Type B pancreatic cell (in vitro differentiated cells): ENCODE results near the gene RESP18. TPM values are rescaled to one million over a fixed set of nuclear protein-coding genes. Genes with fewer than 3 reads are reported as not detected.
A peak's percentile ranks its signal among the peaks of the same experiment; 100 is the strongest.

Experiments
- DNase-seq: peaks from one replicate; pipeline ENCODE4 v3.0.0; 2021; ENCODE audit warnings: mixed read lengths; ENCODE audit not compliant: unreplicated experiment; ENCODE audit errors: extremely low spot score
- H3K27ac Mint-ChIP-seq: 2 replicates; pipeline ENCODE4 v1.8.0; 2021; ENCODE audit warnings: mild to moderate bottlenecking, mixed read lengths
- H3K27me3 Mint-ChIP-seq: 2 replicates; pipeline ENCODE4 v1.8.0; 2021; ENCODE audit warnings: mixed read lengths
- H3K36me3 Mint-ChIP-seq: 2 replicates; pipeline ENCODE4 v1.8.0; 2021; ENCODE audit warnings: mixed read lengths
- H3K4me1 Mint-ChIP-seq: one replicate; pipeline ENCODE4 v1.8.0; 2021; ENCODE audit warnings: mixed read lengths; ENCODE audit not compliant: unreplicated experiment
- H3K4me3 Mint-ChIP-seq: 2 replicates; pipeline ENCODE4 v1.8.0; 2021; ENCODE audit warnings: mild to moderate bottlenecking, mixed read lengths
- H3K9me3 Mint-ChIP-seq: 2 replicates; pipeline ENCODE4 v1.8.0; 2021; ENCODE audit warnings: mixed read lengths
- CTCF ChIP-seq: fragments of 200-600 bp; sonication (generic); conservative IDR thresholded peaks from 2 replicates; pipeline ENCODE4 v1.5.0; 2021; ENCODE audit warnings: antibody characterized with exemption, mild to moderate bottlenecking
- total RNA-seq: library from RNA; stranded (reverse); gene quantifications from 2 replicates; pipeline ENCODE4 v1.2.1, GENCODE V29; 2021; ENCODE audit warnings: low replicate concordance

RESP18 gene
- total RNA-seq, 1 donor from 2014 or later = not detected

GRCh38 chr2:219308142-219309101, 24.1 kb downstream of the RESP18 start:
- H3K4me1 Mint-ChIP-seq = no peaks in the 10 kb centered on the region
- no peaks in the 10 kb centered on the region for H3K36me3 Mint-ChIP-seq
- peak overlapping the region; percentile 78 for H3K4me3 Mint-ChIP-seq
- no peaks in the 10 kb centered on the region for H3K9me3 Mint-ChIP-seq
- peaks cover 83% of the 10 kb centered on the region for H3K27me3 Mint-ChIP-seq
- peak; percentile 85 for DNase-seq
- TF ChIP-seq CTCF = no peak
- H3K27ac Mint-ChIP-seq = no peak overlapping the region

DNA sequence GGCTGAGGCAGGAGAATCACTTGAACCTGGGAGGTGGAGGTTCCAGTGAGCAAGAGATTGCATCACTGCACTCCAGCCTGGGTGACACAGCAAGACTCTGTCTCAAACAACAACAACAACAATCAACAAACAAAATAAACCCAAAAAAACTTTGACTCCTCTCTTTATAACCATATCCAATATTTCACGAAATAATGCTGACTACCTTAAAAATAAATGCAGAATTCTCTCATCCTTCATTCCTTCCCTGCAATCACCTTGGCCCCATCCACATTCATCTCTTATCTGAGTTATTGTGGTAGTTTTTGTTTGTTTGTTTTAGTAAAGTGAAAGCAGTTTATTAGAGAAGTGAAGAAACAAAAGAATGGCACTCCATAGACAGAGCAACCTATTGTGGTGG, 26.5 kb downstream of the RESP18 start:
- Mint-ChIP-seq H3K36me3 (no peaks in the 10 kb centered on the region), H3K27me3 (peaks cover 95% of the 10 kb centered on the region), H3K4me3 (no peak overlapping the region), H3K4me1 (no peaks in the 10 kb centered on the region), H3K27ac (no peak overlapping the region), H3K9me3 (no peaks in the 10 kb centered on the region)
- no peak for DNase-seq
- TF ChIP-seq CTCF = no peak

DNA sequence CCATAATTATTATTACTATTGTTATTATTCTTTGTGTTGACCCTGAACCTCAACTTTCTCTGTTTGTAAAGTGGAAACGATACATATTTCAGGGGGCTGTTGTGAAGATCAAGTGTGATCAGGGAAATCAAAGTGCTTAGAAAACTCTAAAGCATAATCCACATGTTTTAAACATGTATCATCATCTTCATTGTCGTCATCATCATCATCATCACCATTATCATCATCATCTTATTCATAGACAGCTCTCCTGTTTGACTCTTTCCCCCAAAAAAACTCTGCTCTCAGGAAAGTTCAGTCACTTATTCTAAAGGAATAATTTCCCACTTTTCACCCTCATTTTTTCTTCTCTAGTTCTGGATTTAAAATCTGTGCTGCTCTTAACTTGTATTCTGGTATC, 28.3 kb downstream of the RESP18 start:
- no peak for TF ChIP-seq CTCF
- Mint-ChIP-seq H3K27ac (no peak overlapping the region), H3K27me3 (peaks cover 97% of the 10 kb centered on the region), H3K36me3 (no peaks in the 10 kb centered on the region), H3K4me1 (no peaks in the 10 kb centered on the region), H3K9me3 (no peaks in the 10 kb centered on the region), H3K4me3 (no peak overlapping the region)
- no peak for DNase-seq

DNA sequence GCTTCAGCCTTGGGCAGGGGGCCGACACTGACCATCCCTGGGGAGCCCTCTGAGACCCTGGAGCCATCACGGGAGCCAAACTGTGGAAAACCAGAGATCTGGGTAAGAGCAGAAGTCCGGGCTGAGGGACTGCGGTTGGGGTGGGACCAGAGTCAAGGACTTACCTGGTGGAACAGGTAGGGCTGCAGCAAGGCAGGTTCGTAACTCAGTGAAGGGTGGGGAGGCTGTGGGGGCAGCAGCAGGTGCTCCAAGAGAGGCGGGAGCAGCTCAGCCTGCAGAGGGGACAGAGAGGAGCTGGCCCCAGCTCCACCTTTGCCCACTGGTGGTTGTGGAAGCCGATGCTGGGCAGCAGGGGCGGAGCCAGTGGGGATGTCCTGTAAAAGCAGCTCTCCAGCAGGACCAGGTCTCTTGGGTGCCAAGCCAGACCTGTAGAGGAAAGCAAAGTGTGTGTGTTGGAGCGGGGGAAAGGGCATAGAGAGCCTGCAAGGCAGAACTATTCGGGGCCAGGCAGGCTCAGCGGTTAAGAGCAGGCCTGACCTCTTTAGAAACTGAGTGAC, 30.1 kb downstream of the RESP18 start:
- no peaks in the 10 kb centered on the region for H3K36me3 Mint-ChIP-seq
- no peaks in the 10 kb centered on the region for H3K9me3 Mint-ChIP-seq
- no peak for DNase-seq
- H3K4me1 Mint-ChIP-seq = no peaks in the 10 kb centered on the region
- H3K4me3 Mint-ChIP-seq = no peak overlapping the region
- peaks cover 95% of the 10 kb centered on the region for H3K27me3 Mint-ChIP-seq
- no peak overlapping the region for H3K27ac Mint-ChIP-seq
- TF ChIP-seq CTCF = no peak

DNA sequence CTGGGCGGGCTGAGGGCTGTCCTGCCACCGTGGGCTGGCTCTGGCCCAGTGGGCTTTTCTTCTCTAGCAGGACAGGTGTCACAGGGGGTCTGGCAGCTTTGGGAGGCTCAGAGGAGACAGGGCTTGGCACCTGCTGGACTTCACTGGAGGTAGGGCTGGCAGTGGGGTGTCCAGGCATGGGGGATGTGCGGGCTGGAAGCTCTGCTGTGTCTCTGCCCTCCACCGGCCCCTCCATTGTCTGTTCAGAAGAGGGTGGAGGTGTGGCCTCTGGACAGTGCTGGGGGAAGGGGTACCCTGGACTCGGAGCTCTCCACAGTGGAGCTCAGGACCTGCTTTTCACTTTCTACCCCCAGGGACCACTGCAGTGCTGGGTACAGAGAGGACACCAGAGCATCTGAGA, 32.5 kb downstream of the RESP18 start:
- no peak overlapping the region for H3K4me3 Mint-ChIP-seq
- no peak for TF ChIP-seq CTCF

More for the DNA sequence above, 32.5 kb downstream of the RESP18 start:
- Mint-ChIP-seq H3K4me1 (no peaks in the 10 kb centered on the region), H3K9me3 (no peaks in the 10 kb centered on the region), H3K27me3 (peaks cover 83% of the 10 kb centered on the region), H3K36me3 (no peaks in the 10 kb centered on the region), H3K27ac (no peak overlapping the region)
- no peak for DNase-seq
